HG02840 (cell line): ENCODE results near the gene PREX1.

Experiments used
- ATAC-seq: cut with Tn5 transposase; IDR thresholded peaks from one replicate; pipeline ENCODE4 v1.9.1; 2021; ENCODE audit warnings: mild to moderate bottlenecking, moderate library complexity, moderate number of reproducible peaks; ENCODE audit not compliant: unreplicated experiment, low FRiP score

The PREX1 gene

GRCh38 chr20:48648482-48649051 lies 179.2 kb downstream of the PREX1 start:
- no peak for ATAC-seq

GRCh38 chr20:48647858-48648257 lies 179.9 kb downstream of the PREX1 start:
- no peak for ATAC-seq

- no peak for ATAC-seq
Measured at GRCh38 chr20:48645666-48646065, 182.1 kb downstream of the PREX1 start.

GRCh38 chr20:48644286-48644828 lies 183.4 kb downstream of the PREX1 start:
- no peak for ATAC-seq

GRCh38 chr20:48642105-48642880 lies 185.5 kb downstream of the PREX1 start:
- ATAC-seq = no peak

GRCh38 chr20:48640871-48641270 lies 186.9 kb downstream of the PREX1 start:
- no peak for ATAC-seq

- ATAC-seq = no peak
Measured at GRCh38 chr20:48639899-48640298, 187.9 kb downstream of the PREX1 start.

GRCh38 chr20:48638546-48638945 lies 189.3 kb downstream of the PREX1 start:
- ATAC-seq = no peak

- no peak for ATAC-seq
Measured at GRCh38 chr20:48637461-48637860, 190.3 kb downstream of the PREX1 start.

GRCh38 chr20:48636301-48636700 lies 191.5 kb downstream of the PREX1 start:
- ATAC-seq = no peak

GRCh38 chr20:48635791-48636267 lies 192.0 kb downstream of the PREX1 start:
- ATAC-seq = no peak

GRCh38 chr20:48635361-48635760 lies 192.4 kb downstream of the PREX1 start:
- no peak for ATAC-seq

GRCh38 chr20:48634641-48635040 lies 193.2 kb downstream of the PREX1 start:
- no peak for ATAC-seq

- ATAC-seq = no peak
Measured at GRCh38 chr20:48633620-48634257, 194.1 kb downstream of the PREX1 start.

GRCh38 chr20:48632825-48633619 lies 194.8 kb downstream of the PREX1 start:
- no peak for ATAC-seq

- no peak for ATAC-seq
Measured at GRCh38 chr20:48632017-48632824, 195.6 kb downstream of the PREX1 start.

GRCh38 chr20:48631114-48632016 lies 196.4 kb downstream of the PREX1 start:
- no peak for ATAC-seq

GRCh38 chr20:48630342-48631075 lies 197.3 kb downstream of the PREX1 start:
- no peak for ATAC-seq
